HepG2 (cell line): ENCODE results near the gene TANGO6. TPM values are rescaled to one million over a fixed set of nuclear protein-coding genes. Genes with fewer than 3 reads are reported as not detected.

ENCODE experiments used
- BRD4 ChIP-seq: sonication (generic); formaldehyde crosslinking; IDR thresholded peaks from 2 replicates; pipeline ENCODE4 v1.4.0; 2020; ENCODE audit warnings: missing genetic modification reagents
- ELF3 ChIP-seq: IDR thresholded peaks from 2 replicates; pipeline ENCODE4 v1.6.1; 2016; ENCODE audit warnings: missing genetic modification reagents, missing compliant biosample characterization
- FLYWCH1 ChIP-seq: sonication (generic); formaldehyde crosslinking; IDR thresholded peaks from 2 replicates; pipeline ENCODE4 v1.8.1; 2023; ENCODE audit warnings: mild to moderate bottlenecking, missing genetic modification reagents
- GPN1 ChIP-seq: sonication (generic); formaldehyde crosslinking; IDR thresholded peaks from 2 replicates; pipeline ENCODE4 v1.5.1; 2020; ENCODE audit warnings: missing genetic modification reagents, borderline replicate concordance
- HOXA7 ChIP-seq: sonication (generic); formaldehyde crosslinking; IDR thresholded peaks from 2 replicates; pipeline ENCODE4 v1.8.1; 2022; ENCODE audit warnings: mild to moderate bottlenecking, missing genetic modification reagents, moderate library complexity
- IKZF4 ChIP-seq: sonication (generic); formaldehyde crosslinking; IDR thresholded peaks from 2 replicates; pipeline ENCODE4 v1.5.1; 2020; ENCODE audit warnings: borderline replicate concordance, mild to moderate bottlenecking, low read depth, missing genetic modification reagents; ENCODE audit errors: not compliant biosample characterization
- NCOA1 ChIP-seq: sonication (generic); formaldehyde crosslinking; IDR thresholded peaks from 2 replicates; pipeline ENCODE4 v1.9.0; 2021; ENCODE audit warnings: missing genetic modification reagents
- RFX3 ChIP-seq: IDR thresholded peaks from 2 replicates; pipeline ENCODE4 v1.6.1; 2016; ENCODE audit warnings: missing biosample characterization, missing genetic modification reagents
- SALL2 ChIP-seq: sonication (generic); formaldehyde crosslinking; IDR thresholded peaks from 2 replicates; pipeline ENCODE4 v1.8.1; 2023; ENCODE audit warnings: mild to moderate bottlenecking, missing genetic modification reagents, inconsistent platforms
- SMARCE1 ChIP-seq: fragments of 450-650 bp; IDR thresholded peaks from 2 replicates; pipeline ENCODE4 v1.6.1; 2017; ENCODE audit warnings: borderline replicate concordance
- XRCC5 ChIP-seq: fragments of 200-400 bp; formaldehyde crosslinking; optimal IDR thresholded peaks from 2 replicates; pipeline ENCODE3; 2017; ENCODE audit warnings: mild to moderate bottlenecking, low read length
- ZNF501 ChIP-seq: sonication (generic); formaldehyde crosslinking; IDR thresholded peaks from 2 replicates; pipeline ENCODE4 v1.5.1; 2020; ENCODE audit warnings: mild to moderate bottlenecking, moderate library complexity, missing genetic modification reagents
- ZNF7 ChIP-seq: IDR thresholded peaks from 2 replicates; pipeline ENCODE4 v1.6.1; 2016; ENCODE audit warnings: missing biosample characterization, missing genetic modification reagents
- ZNF777 ChIP-seq: sonication (generic); formaldehyde crosslinking; IDR thresholded peaks from 2 replicates; pipeline ENCODE4 v1.4.0; 2020; ENCODE audit warnings: missing genetic modification reagents
- ZNF891 ChIP-seq: sonication (generic); formaldehyde crosslinking; IDR thresholded peaks from 2 replicates; pipeline ENCODE4 v1.5.0; 2020; ENCODE audit warnings: mild to moderate bottlenecking, missing genetic modification reagents
- polyA plus RNA-seq, 8 experiments: library from polyadenylated mRNA; depleted of rRNA in 3 of 8; stranded (reverse) in 7 of 8; unstranded in 1 of 8; fragments of >200 nt; fragmentation: Illumina TruSeq in 4 of 8; extraction: Trizol in 4 of 8; gene quantifications; 2 replicates each; pipeline versions ENCODE4 v1.2.1 to v1.2.3, GENCODE V29; 2011 to 2016; ENCODE audit warnings: low read depth in 4 of 8, missing spikeins in 1 of 8, mixed read lengths in 1 of 8; ENCODE audit not compliant: insufficient read depth in 1 of 8
- total RNA-seq, 5 experiments: library from RNA; depleted of rRNA; stranded (reverse); fragments of >200 nt; fragmentation: Illumina TruSeq; extraction: Trizol; gene quantifications; 2 replicates each; pipeline ENCODE4 v1.2.3, GENCODE V29; 2016; ENCODE audit warnings: low read depth in 1 of 5
- TF ChIP-seq, protein P1 (sequence below): sonication (generic); formaldehyde crosslinking; IDR thresholded peaks from 2 replicates; pipeline ENCODE4 v1.4.0; 2020; ENCODE audit warnings: missing genetic modification reagents
- TF ChIP-seq, protein P2 (sequence below): sonication (generic); formaldehyde crosslinking; IDR thresholded peaks from 2 replicates; pipeline ENCODE4 v1.5.0; 2020; ENCODE audit warnings: mild to moderate bottlenecking, missing genetic modification reagents
- TF ChIP-seq, protein P3 (sequence below): sonication (generic); formaldehyde crosslinking; IDR thresholded peaks from 2 replicates; pipeline ENCODE4 v1.5.1; 2020; ENCODE audit warnings: missing genetic modification reagents, mild to moderate bottlenecking, borderline replicate concordance
- TF ChIP-seq, protein P4 (sequence below): sonication (generic); formaldehyde crosslinking; IDR thresholded peaks from 2 replicates; pipeline ENCODE4 v1.4.0; 2020; ENCODE audit warnings: missing genetic modification reagents, borderline replicate concordance

The TANGO6 gene
- total and polyA plus RNA-seq, 2 of the 13 experiments (the other 11 are each of a cell fraction or from before 2014, with no cell fraction given): 7.2 to 13.3 TPM

DNA sequence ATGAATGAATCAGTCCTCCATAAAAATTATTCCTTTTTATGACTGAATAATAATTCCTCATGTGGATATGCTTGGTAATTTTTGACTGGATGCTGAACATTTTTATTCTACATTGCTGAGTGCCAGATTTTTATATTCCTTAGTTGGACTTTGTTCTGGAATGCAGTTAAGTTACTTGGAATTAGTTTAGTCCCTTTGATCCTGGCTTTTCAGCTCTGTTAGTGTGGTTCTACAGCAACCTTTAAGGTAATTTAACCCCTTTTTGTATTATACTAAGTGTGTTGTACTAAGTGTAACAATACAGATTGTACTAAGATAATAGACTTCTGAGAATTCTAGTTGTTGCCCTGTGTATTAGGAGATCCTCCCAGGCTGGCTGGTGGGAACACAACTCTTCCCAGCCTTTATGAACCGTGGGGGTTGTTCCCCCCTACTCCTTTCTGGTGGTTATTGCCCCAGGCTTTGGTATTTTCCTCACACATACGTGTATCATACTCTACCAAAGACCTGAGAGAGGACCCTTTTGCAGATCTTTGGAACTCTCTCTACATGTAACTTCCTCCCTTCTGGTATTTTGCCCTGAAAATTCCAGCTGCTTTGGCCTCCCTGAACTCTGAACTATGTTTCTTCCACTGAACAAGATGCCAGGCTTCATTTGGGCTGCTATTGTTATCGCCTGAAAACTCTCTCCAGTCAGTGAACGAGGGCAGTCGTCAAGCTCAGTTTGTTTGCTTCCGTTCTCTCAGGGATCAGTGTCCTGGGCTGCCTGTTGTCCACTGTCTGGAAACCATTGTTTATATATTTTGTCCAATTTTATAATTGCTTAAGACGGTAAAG is 30.5 kb downstream of the TANGO6 start (continued):
- no peak for TF ChIP-seq ZNF7 (CRISPR knock-in tag)
- TF ChIP-seq HOXA7 (CRISPR knock-in tag): no peak
- no peak for TF ChIP-seq RFX3 (CRISPR knock-in tag)
- TF ChIP-seq, protein P1, sequence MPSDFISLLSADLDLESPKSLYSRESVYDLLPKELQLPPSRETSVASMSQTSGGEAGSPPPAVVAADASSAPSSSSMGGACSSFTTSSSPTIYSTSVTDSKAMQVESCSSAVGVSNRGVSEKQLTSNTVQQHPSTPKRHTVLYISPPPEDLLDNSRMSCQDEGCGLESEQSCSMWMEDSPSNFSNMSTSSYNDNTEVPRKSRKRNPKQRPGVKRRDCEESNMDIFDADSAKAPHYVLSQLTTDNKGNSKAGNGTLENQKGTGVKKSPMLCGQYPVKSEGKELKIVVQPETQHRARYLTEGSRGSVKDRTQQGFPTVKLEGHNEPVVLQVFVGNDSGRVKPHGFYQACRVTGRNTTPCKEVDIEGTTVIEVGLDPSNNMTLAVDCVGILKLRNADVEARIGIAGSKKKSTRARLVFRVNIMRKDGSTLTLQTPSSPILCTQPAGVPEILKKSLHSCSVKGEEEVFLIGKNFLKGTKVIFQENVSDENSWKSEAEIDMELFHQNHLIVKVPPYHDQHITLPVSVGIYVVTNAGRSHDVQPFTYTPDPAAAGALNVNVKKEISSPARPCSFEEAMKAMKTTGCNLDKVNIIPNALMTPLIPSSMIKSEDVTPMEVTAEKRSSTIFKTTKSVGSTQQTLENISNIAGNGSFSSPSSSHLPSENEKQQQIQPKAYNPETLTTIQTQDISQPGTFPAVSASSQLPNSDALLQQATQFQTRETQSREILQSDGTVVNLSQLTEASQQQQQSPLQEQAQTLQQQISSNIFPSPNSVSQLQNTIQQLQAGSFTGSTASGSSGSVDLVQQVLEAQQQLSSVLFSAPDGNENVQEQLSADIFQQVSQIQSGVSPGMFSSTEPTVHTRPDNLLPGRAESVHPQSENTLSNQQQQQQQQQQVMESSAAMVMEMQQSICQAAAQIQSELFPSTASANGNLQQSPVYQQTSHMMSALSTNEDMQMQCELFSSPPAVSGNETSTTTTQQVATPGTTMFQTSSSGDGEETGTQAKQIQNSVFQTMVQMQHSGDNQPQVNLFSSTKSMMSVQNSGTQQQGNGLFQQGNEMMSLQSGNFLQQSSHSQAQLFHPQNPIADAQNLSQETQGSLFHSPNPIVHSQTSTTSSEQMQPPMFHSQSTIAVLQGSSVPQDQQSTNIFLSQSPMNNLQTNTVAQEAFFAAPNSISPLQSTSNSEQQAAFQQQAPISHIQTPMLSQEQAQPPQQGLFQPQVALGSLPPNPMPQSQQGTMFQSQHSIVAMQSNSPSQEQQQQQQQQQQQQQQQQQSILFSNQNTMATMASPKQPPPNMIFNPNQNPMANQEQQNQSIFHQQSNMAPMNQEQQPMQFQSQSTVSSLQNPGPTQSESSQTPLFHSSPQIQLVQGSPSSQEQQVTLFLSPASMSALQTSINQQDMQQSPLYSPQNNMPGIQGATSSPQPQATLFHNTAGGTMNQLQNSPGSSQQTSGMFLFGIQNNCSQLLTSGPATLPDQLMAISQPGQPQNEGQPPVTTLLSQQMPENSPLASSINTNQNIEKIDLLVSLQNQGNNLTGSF (CRISPR knock-in tag): no peak
- TF ChIP-seq, protein P2, sequence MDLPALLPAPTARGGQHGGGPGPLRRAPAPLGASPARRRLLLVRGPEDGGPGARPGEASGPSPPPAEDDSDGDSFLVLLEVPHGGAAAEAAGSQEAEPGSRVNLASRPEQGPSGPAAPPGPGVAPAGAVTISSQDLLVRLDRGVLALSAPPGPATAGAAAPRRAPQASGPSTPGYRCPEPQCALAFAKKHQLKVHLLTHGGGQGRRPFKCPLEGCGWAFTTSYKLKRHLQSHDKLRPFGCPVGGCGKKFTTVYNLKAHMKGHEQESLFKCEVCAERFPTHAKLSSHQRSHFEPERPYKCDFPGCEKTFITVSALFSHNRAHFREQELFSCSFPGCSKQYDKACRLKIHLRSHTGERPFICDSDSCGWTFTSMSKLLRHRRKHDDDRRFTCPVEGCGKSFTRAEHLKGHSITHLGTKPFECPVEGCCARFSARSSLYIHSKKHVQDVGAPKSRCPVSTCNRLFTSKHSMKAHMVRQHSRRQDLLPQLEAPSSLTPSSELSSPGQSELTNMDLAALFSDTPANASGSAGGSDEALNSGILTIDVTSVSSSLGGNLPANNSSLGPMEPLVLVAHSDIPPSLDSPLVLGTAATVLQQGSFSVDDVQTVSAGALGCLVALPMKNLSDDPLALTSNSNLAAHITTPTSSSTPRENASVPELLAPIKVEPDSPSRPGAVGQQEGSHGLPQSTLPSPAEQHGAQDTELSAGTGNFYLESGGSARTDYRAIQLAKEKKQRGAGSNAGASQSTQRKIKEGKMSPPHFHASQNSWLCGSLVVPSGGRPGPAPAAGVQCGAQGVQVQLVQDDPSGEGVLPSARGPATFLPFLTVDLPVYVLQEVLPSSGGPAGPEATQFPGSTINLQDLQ: no peak
- TF ChIP-seq SALL2: no peak
- TF ChIP-seq SMARCE1: no peak
- no peak for TF ChIP-seq NCOA1 (CRISPR knock-in tag)
- TF ChIP-seq, protein P3, sequence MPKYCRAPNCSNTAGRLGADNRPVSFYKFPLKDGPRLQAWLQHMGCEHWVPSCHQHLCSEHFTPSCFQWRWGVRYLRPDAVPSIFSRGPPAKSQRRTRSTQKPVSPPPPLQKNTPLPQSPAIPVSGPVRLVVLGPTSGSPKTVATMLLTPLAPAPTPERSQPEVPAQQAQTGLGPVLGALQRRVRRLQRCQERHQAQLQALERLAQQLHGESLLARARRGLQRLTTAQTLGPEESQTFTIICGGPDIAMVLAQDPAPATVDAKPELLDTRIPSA (CRISPR knock-in tag): no peak
- peak; percentile 52; the same call in 1 of the 2 replicates for TF ChIP-seq ZNF501 (CRISPR knock-in tag)
- no peak for TF ChIP-seq BRD4 (CRISPR knock-in tag)
- TF ChIP-seq ELF3: peak; percentile 42; the same call in 1 of the 2 replicates
- no peak for TF ChIP-seq IKZF4 (CRISPR knock-in tag)
- no peak for TF ChIP-seq ZNF777
- TF ChIP-seq FLYWCH1: peak; percentile 49; the same call in 1 of the 2 replicates
- TF ChIP-seq ZNF891 (CRISPR knock-in tag): no peak
- no peak for TF ChIP-seq GPN1
- TF ChIP-seq, protein P4, sequence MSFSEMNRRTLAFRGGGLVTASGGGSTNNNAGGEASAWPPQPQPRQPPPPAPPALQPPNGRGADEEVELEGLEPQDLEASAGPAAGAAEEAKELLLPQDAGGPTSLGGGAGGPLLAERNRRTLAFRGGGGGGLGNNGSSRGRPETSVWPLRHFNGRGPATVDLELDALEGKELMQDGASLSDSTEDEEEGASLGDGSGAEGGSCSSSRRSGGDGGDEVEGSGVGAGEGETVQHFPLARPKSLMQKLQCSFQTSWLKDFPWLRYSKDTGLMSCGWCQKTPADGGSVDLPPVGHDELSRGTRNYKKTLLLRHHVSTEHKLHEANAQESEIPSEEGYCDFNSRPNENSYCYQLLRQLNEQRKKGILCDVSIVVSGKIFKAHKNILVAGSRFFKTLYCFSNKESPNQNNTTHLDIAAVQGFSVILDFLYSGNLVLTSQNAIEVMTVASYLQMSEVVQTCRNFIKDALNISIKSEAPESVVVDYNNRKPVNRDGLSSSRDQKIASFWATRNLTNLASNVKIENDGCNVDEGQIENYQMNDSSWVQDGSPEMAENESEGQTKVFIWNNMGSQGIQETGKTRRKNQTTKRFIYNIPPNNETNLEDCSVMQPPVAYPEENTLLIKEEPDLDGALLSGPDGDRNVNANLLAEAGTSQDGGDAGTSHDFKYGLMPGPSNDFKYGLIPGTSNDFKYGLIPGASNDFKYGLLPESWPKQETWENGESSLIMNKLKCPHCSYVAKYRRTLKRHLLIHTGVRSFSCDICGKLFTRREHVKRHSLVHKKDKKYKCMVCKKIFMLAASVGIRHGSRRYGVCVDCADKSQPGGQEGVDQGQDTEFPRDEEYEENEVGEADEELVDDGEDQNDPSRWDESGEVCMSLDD (CRISPR knock-in tag): no peak
- no peak for TF ChIP-seq XRCC5
